GM18520 (cell line): ENCODE results near the gene TBC1D10A.
"Not testable (repeated sequence)": the region's sequence is repeated elsewhere in the genome, so short reads cannot be mapped to it uniquely, and the experiment has no call there.

ENCODE experiments used
- ATAC-seq: cut with Tn5 transposase; IDR thresholded peaks from one replicate; pipeline ENCODE4 v1.9.1; 2021; ENCODE audit not compliant: unreplicated experiment

TBC1D10A gene

DNA sequence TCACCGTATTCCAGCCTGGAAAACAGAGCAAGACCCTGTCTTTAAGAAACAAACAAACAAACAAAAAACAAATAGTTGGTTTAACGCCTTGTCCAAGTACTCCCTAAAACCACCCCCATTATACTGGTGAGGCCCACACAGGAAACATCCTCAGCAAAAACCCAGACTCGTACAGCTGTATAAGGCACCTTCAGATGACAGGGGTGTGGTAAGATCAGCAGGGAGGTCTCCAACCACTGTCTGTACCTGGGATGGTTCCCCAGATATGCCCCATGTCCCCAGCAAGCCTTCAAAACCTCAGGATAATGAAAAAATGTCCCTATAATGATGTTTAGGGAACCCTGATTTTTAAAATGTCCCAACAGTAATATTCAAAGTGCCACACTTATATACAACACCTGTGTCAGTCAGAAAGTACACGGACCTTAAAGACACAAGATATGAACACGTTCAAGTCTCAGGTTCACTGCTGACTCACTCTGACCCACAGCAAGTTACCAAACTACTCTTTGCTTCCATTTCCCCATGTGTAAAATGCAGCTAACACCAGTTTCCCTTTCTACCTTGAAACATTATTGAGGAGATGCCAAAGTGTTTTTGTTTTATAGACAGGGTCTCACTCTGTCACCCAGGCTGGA, 20.6 kb upstream of the TBC1D10A start:
- no peak for ATAC-seq

DNA sequence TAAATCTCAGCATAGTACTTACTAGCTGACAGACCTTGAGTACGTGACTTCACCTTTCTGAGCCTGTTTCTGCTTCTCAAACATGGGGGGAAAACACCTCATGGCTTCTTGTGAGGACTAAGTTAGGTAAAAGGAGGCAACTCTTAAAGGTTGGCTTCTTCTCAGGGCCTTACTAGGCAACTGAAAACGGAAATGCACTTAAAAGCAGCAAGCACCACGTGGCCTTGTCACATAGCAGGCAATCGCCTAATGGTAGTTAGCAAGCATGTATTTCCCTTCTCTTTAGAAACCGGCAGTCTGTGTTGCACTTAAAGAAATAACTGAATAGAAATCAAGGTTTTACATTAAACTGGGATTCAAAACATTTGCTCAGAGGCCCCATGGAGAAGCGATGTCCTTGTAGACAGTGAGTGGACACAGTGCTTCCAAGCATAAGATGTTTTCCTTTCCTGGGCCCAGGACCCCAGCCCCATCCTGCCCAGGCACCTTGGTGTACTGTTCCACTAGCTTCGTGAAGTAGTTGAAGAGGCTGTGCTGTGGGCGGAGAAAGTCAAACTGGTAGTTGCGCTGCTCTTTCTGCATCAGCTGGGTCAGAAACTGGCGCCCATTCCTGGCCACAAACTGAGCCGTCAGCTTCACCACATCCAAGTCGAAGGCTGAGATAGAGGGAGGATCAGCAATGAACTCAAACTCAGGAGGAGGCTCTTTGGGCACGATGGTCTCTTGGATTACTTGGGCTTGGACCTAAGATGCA, 17.9 kb upstream of the TBC1D10A start:
- no peak for ATAC-seq

DNA sequence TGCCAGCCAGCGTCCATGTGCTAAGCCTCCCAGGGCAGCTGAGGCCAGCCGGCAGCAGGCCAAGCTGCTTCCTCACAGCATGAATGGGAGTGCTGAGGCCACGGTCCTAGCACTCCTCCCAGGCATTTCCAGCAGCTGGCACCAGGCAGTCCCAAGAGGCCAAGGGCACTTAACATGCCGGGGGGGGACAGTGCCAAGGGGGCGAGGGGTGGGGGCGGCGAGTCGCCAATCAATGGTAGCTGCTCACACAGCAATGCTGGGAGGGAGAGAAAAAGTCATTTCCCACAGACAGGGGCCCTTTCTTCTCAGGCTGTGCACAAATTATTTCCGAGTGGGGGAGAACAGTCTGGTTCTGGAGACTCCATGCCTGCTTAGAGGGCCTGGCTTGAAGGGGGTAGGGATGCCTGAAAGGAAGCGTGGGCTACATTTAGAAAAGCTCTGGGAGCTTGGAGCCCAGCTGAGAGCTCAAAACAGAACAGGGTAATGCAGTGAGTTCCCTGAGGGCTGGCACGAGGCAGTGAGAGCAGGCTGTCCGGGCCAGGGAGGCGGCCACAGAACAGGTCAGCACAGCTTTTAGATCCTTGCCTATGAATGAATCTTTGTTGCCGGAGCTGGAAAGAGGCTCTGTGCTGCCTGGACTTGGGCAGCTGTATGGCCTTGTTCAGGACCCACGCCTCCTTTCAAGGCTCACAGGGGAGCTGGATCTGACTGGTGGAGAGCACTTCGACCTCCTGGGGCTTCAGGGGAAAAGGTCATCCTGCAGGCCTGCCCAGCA, 14.4 kb upstream of the TBC1D10A start:
- ATAC-seq = no peak

GRCh38 chr22:30338802-30339201, 12.1 kb upstream of the TBC1D10A start:
- ATAC-seq = no peak

- not testable (repeated sequence) for ATAC-seq
Observed at GRCh38 chr22:30338341-30338740, 11.6 kb upstream of the TBC1D10A start.

- ATAC-seq = no peak
Observed at GRCh38 chr22:30337461-30337778, 10.7 kb upstream of the TBC1D10A start.

GRCh38 chr22:30336752-30337460, 10.2 kb upstream of the TBC1D10A start:
- no peak for ATAC-seq

DNA sequence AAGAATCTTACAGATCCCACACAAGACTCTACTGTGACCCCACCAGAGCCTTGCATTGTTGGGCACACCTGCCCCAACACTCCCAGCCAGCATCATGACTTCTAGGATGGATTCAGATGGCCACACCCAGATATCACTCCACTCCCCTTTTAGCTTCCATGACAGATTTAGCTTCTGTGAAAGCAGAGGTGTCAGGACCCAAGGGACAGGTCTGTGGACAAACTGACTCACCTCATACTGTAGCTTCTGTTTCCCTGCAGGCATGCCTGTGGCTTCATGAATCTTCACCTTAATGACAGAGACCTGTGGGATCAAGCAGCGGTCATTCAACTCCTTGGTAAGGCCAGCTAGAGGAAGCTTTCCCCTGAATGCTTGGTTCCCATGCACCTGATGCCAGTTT, 8.5 kb upstream of the TBC1D10A start:
- no peak for ATAC-seq

DNA sequence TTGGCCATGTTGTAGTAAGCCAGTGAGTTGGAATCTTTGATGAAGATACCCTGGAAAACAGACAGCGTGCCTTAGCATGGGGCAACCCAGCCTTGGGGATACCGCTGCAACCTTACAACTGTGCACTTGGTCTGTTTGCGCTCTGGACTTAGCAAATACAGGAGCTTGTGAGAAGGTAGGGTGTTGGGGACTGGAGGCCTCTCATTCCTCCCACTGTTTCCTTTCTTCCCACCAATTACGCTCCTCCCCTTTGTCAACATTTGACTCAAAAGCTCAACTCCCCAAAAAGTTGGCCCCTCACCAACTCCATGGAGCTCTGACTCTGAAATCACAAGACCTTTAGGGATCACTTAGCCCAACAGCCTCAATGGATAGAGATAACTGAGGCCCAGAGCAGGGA, 7.9 kb upstream of the TBC1D10A start:
- no peak for ATAC-seq

DNA sequence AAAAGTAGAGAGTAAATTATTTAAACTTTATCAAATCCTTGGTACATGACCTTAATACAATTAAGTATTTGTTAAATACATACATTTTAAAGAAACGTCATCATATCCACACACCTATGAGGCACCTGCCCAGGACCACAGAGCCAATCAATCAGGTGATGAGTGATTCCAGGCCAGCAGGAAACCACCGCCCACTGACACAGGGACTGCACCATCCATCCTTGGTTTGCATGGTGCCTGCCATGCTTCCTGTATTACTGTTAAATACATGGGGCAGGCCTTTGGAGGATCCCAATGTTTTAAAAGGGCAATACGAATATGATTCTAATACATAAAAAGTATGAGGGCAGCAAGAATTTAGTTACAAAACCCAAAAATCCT, 7.0 kb upstream of the TBC1D10A start:
- no peak for ATAC-seq

GRCh38 chr22:30332994-30333706, 6.4 kb upstream of the TBC1D10A start:
- ATAC-seq = no peak

DNA sequence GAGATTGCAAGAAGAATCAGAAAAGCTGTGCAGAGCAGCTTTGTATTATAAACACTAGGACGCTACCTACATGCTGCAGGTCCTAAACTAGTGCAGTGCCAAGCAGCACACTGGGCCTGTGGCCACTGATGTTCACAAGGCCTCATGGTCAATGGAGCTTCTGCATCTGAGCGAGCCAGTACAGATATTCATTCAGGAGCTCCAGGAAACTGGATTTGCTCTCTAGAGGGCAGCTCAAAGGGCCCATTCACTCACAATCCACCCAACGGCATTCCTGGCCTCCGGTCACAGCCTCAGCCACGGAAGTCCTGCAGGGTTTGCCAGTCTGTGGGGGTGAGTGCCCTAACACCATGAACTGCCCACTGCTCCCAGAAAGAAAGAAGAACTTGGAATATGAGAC, 5.8 kb upstream of the TBC1D10A start:
- ATAC-seq = no peak

DNA sequence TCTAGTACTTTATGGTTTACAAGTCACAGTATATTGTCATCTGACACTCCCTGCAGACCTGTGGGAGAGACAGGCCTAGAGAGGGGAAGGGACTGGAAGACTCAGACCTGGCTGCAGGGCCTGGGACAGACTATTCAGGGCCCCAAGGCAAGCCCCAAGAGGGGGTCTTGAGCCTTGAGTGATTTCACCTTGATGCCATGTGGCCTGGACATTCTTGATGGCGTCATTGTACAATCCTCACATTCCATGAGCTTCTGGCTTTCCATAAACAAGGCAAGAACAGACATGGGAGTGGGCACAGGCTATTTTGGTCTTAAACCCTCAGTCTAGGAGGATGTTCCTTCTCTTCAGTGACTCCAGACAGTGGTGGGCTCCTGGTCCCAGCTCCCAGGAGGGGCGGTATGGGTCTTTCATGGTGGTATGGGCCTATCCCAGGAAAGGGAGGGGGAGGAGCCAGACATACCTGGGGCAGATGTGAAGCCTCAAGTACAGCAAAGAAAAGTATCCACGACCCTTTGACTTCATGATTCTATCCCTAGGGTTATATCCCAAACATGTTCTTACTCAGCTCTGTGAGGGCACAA, 1.8 kb upstream of the TBC1D10A start:
- ATAC-seq = no peak

DNA sequence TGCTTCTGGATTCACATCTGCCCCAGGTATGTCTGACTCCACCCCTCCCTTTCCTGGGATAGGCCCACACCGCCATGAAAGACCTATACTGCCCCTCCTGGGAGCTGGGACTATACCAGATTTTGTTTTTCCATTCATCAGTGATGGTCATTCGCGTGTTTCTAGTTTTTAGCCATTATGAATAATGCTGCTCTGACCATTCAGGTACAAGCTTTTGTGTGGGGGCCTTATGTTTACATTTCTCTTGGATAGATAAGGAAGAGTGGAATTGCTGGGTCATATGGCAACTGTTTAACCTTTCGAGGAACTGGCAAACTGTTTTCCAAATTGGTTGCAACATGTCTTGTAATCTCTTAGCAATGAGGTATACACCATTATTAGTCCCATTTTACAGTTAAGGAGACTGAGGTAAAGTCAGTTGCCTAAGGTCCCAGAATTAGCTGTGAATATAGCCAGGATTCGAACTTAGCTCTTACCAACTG, 1.2 kb upstream of the TBC1D10A start:
- ATAC-seq = no peak

GRCh38 chr22:30326255-30326705, 461 bp downstream of the TBC1D10A start:
- ATAC-seq = no peak

GRCh38 chr22:30325724-30326254, 952 bp downstream of the TBC1D10A start:
- no peak for ATAC-seq

- no peak for ATAC-seq
Observed at GRCh38 chr22:30325065-30325720, 1.5 kb downstream of the TBC1D10A start.

DNA sequence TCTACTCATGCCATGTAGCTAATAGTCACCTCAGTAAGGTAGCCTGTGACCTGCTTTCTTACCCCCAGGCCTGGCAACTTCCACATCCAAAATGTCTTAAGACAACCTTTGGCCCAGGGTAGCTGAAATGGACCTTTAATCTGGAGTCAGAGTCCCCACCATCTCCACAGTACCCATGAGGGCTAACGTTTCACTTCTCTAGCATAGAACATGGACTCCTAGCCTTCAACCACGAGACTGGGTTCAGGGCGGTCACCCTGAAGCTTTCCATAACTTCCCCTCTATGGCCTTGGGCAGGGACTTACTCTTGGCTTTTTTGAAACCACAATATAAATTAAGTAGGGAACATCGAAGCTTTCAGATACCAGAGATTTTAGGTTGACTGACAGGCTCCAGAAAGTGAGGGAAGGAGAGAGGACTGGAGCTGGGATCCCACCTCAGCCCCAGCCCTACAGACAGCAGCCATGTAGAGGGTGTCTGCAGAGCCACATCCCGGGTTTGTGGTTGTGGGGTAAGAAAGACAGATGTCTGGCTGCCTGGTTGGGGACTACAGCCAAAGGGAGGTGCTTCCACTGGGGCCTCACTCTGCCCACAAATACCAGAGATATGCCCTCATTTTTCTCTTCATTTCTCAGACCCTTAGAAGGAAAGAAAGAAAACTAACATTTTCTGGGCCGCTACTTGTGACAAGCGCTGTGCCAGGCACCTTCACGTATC, 2.6 kb downstream of the TBC1D10A start:
- no peak for ATAC-seq

GRCh38 chr22:30323246-30323645, 3.5 kb downstream of the TBC1D10A start:
- no peak for ATAC-seq
